Measurements from ENCODE around the gene VCL. TPM values are rescaled to one million over a fixed set of nuclear protein-coding genes. Genes with fewer than 3 reads are reported as not detected.
"Not testable (repeated sequence)": the region's sequence is repeated elsewhere in the genome, so short reads cannot be mapped to it uniquely, and the experiment has no call there.

Gene VCL
- total RNA-seq (ENCODE audit: insufficient read depth, low replicate concordance), result 410 TPM

DNA sequence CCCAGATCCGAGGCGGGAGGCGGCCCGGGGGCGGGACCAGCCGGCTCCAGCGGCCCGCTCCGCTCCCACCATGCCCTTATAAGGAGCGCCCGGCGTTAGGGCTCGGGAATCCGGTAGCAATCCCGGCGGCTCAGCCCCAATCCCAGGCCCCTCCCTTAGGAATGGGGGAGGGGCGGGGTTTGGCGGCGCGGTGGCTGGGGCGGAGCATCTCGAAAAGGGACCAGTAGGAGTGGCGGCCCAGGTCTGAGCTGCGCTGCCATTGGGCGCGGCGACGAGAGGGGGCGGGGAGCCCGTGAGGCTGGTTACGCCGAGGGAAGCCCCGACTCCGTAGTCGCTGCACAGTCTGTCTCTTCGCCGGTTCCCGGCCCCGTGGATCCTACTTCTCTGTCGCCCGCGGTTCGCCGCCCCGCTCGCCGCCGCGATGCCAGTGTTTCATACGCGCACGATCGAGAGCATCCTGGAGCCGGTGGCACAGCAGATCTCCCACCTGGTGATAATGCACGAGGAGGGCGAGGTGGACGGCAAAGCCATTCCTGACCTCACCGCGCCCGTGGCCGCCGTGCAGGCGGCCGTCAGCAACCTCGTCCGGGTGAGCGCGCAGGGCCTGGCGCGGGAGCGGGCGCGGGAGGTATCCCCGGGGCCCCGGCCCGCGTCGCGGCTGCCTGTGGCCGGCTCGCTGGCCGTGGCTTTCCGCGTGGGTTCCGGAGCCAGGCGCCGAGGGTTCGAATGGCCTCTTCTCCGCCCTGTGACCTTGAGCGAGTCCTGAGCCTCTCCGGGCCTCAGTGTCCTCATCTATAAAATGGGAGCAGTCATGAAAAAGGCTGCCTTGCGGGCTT, at the start of gene VCL:
Gene VCL (plus strand): TSS at position 330 of the 836 bp plus-strand sequence. CDS start 92 bp downstream, at position 422.
- peak; percentile 99 for DNase-seq (ENCODE audit: low spot score)

DNA sequence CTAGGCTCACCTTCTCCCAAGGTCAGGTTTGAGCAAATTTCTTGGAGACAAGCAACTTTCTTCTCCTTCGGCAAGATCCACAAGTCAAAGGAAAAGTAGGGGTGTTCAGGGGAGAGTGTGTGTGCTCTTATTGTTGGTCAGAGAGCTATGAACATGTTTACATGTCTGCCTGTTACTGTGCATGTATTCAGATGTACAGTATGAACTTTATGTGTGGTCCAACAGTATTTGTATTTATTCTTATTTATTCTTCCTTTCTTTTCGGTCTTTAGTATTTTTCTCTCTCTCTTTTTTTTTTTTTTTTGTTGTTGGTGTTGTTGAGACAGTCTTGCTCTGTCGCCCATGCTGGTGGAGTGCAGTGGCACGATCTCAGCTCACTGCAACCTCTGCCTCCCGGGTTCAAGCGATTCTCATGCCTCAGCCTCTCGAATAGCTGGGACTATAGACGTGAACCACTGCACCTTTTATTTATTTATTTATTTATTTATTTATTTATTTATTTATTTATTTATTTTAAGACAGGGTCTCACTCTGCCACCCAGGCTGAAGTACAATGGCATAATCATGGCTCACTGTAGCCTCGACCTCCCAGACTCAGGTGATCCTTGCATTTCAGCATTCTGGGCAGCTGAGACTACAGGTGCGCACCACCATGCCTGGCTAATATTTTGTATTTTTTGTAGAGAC, 48.8 kb upstream of the VCL start:
- no peak for DNase-seq (ENCODE audit: low spot score)

DNA sequence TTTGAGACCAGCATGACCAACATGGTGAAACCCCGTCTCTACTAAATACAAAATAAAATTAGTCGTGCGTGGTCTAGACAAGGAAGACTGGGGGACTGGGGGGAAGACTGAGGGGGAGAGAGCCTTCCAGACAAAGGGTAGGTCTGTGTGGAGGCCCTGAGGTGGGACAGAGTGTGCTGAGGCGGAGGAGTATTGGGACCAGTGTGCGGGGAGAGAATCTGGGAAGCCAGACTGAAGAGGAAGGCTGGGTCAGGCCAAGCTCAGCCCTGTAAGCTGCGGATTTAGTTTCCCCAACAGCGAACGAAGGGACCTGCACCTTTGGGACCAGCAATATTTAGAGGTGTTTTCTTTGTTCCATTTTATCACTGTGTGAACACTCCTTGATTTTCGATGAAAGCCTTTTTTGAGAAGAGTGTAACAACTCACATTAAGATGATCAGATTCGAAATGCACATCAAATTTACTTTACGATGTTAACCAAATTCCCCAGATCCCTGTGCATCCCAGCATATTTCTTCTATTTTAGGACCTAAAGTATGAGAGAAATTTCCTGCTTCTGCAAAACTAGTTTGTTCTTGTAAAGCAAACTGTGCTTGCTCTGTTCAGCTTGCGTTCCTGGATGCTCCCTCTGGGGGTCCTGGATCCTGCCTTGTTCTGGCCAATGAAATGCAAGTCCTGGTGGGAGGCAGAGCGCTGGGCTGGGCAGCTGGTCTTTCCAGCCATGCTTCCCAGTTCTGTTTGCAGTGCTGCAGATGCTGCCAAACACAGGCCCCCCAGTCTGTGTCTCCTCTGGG, 47.6 kb upstream of the VCL start:
- peak; percentile 72 for DNase-seq (ENCODE audit: low spot score)

DNA sequence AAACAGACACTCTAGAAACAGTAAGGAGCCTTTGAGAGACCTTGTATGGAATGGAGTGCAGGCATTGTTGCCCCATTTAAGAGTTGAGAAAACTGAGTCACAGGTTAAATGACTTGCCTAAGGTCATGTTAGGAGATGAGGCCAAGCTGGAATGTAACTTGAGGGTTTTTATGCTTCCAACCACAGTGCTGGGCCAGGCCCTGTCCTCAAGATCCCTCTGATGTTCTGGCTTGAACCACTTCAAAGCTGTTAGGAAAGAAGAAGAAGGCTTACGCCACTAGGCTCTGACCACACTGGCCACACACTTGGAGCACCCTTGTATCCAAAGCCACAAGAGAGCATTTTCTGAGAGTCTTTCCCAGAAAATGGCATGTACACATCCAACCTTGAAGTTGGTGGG, 44.3 kb upstream of the VCL start:
- DNase-seq (ENCODE audit: low spot score), result no peak

DNA sequence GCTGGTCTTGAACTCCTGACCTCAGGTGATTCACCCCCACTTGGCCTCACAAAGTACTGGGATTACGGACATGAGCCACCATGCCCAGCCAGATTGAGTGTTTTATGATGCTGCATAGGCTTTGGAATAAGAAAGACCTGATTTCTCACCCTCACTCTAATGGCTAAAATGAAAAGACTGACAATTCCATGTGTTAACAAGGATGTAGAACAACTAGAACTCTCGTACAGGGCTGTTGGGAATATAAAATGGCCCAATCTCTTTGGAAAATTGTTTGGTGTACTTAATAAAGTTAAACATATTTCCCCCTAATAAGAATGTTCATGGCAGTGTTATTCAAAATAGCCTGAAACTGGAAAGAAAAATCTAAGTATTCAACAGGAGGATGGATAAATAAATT, 43.2 kb upstream of the VCL start:
- no peak for DNase-seq (ENCODE audit: low spot score)

DNA sequence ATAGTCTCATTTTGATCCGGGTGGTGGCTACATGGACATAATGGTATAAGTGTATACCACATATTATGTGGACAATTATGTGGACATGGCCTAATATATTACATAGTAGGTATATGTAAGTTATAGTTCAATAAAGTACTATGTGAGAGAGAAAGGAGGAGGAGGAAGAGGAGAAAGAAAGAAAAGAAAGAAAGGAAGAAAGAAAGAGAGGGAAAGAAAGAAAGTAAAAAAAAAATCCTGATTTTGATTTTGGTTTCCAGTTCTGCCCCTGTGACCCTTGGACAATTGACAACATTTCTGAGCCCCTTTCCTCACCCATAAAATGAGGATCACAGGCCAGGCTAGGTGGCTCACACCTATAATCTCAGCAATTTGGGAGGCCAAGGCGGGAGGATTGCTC, 42.2 kb upstream of the VCL start:
- DNase-seq (ENCODE audit: low spot score), result no peak

DNA sequence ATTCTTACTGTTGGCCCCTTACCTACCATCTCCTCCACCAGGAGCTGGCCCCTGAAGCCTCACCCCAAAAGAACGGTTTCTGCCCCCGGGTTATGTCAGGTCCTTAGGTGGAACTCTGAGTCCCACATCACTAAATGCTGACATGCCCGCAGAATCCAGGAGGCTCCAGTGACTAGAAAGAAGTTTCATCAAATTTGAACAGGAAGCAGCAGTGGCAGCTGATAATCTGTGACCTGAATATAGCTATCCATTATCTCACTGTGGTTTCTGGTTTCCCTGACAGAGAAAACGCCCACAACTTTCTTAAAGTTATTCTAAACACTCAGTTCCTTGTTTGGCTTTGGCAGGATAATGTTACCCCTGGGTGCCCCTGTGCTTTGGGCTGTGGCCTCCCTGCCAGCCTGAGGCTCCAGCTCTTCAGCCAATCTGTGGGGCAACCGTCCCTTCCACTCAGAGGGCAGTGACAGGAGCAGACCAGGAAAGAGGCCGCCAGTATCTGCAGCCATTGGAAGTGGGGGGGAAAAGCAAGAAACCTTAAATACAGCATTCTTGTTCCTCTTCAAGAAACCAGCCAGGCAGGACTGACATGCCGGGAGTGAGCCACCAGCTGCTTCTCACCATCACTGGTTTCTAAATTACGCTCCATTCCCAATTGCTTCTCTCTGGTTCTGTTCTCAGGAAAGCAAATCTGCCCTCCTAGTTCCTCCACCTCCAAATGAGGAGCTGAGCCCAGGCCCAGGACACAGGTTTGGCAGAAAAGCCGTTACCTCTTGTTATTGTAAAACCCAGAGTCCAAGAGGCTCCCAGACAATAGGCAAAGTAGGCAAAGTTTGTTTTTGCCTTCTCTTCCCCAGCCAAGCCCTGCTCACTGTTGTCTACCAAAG, 41.2 kb upstream of the VCL start:
- DNase-seq (ENCODE audit: low spot score), result peak; percentile 84

DNA sequence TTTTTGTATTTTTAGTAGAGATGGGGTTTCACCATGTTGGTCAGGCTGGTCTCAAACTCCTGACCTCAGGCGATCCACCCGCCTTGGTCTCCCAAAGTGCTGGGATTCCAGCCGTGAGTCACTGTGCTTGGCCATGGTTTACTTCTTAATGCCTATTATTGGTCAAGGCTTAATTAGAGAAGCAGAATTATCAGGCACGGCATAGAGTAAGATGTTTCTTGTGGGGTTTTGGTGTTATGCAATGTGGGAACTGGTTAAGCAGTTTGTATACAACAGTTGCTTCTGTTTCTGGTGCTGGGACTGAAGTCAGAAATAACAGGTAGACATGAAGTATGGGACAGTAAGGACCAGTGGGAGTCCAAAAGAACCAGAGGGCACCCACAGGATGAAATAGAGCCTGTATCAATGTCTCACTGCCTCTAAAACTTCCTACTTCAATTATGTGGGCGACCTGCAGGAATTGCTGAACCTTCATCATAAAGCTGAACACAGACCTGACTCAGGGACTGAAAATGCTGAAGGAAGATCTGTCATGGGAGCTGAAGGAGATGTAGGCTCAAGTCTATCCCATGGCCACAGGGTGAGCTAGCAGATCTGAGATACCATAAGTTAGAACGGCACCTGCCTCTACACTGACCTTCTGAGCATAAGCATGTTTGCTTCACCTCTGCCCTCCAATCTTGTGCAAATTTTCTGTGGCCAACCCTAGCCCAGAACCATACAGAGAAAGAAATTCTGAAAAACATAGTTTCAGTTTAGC, 38.3 kb upstream of the VCL start:
- DNase-seq (ENCODE audit: low spot score), result no peak

DNA sequence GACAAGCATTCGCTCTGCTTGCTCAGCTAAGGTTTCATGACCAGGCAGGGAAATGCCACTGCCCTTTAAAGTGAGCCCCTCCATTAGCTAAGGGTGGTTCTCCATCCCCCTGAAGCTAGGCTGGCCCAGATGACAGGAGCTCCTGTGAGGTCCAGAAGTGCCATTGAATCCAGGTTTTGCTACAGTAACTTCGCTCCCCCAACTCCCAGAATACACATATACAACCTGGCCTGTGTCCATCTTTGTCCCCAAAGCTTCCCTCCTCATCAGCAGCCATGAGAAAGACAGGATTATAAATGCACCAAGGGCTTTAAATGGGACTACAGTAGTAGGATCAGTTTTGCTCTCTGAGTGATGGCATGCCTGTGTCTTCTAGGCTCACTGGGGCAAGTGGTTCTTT, 35.5 kb upstream of the VCL start:
- no peak for DNase-seq (ENCODE audit: low spot score)

DNA sequence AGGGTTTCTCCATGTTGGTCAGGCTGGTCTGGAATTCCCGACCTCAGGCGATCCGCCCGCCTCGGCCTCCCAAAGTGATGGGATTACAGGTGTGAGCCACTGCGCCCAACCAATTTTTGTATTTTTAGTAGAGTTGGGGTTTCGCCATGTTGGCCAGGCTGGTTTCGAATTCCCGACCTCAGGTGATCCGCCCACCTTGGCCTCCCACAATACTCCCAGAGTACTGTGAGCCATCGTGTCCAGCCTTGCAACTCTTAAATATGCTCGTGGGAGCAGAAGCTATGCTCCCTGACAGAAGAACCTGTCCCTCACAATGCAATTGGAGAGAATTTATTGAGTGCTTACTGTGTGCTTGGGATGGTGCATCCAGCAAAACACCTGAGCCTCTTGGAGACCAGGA, 34.4 kb upstream of the VCL start:
- not testable (repeated sequence) for DNase-seq (ENCODE audit: low spot score)

DNA sequence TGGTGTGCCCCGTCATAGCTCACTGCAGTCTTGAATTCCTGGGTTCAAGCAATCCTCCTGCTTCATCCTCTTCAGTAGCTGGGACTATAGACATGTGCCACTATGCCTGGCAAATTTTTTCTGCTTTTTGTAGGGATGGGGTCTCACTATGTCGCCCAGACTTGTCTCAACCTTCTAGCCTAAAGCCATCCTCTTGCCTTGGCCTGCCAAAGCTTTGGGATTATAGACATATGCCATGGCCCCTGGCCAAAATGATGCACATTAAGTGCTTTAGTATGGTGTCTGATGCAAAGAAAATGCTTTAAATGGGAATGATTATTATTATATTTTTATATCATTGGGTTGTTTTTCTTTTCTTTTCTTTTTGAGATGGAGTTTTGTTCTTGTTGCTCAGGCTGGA, 33.2 kb upstream of the VCL start:
- no peak for DNase-seq (ENCODE audit: low spot score)

DNA sequence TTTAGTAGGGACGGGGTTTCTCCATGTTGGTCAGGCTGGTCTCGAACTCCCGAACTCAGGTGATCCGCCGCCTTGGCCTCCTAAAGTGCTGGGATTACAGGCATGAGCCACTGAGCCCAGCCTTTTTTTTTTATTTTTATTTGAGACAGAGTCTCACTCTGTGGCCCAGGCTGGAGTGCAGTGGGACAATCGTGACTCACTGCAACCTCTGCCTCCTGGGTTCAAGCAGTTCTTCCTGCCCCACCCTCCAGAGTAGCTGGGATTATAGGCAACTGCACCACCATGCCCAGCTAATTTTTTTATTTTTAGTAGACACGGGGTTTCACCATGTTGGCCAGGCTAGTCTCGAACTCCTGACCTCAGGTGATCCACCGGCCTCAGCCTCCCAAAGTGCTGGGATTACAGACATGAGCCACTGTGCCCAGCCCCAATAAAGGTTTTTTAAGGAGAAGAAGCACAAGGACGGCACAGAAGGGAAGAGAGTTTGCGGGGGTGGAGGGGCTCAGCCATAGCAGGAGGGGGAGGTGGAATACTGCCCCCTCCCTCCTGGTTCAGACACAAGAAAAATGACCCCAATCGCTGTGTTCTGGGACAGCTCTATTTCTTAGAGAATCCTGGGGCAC, 32.5 kb upstream of the VCL start:
- DNase-seq (ENCODE audit: low spot score), result not testable (repeated sequence)

DNA sequence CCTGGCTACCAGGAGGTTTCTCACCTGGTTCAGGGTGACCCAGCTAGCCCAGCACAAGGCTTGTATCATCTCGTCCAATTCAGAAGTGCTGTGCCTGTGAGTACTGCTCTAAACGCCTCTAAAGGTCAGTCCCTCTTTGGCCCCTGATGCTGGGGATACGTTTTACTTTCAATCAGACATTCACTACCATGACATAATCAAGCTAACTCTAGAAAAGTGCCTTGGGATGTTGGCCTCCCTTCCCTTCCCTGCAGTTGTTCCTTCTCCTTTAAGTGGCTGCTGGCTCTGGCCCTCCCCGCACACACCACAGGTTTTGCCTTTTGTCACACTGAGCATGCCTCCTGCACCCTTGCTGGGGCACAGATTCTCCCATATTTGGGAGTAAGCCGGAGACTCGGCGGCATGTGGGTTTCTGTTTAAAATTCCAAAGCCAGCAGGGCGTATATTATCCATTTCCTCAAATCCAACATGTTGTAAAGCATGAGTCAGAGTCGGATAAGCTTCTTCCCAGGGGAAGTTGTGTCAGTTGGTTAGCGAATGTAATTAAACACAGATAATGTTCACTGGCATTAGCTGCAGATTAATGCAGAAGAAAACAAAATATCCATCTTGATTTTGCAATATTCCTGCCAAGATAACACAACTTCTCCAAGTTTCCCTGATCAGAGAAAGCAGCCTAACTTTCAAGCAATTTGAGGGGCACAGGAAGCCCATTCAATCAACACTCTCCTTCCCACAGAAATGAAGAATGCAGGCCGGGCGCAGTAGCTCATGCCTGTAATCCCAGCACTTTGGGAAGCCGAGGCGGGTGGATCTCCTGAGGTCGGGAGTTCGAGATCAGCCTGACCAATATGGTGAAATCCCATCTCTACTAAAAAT, 31.8 kb upstream of the VCL start:
- DNase-seq (ENCODE audit: low spot score), result peak; percentile 98

DNA sequence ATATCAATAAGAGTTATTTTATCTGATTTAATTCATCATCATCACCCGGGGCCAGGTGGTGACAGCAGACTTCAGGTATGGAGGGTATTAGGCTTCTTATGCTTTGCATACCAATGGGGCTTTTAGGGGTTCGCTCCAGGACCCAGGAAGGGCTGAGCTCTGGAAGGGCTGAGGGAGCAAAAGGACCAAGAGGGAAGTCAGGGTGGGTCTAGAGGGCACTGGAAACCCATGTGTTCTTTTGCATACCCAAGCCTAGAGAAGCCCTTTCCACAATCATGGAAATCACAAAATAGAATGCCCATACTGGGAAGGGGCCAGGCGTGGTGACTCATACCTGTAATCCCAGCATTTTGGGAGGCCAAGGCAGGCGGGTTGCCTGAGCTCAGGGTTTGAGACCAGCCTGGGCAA, 30.9 kb upstream of the VCL start:
- no peak for DNase-seq (ENCODE audit: low spot score)

DNA sequence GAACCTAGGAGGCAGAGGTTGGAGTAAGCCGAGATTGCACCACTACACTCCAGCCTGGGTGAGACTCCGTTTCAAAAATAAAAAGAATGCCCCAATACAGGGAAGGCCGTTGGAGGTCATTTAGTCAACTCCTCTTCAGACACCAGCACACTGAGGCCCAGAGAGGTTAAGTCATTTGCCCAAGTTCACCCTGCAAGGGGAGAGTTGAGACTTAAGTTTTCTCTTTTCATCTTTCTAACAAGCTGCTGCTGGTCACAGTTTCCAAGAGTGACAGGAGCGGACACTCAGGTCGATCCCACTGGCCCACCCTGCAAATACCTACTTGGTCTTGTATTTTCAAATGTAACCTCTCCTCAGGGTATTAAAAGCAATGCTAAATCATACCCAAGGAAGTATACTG, 30.4 kb upstream of the VCL start:
- DNase-seq (ENCODE audit: low spot score), result no peak

DNA sequence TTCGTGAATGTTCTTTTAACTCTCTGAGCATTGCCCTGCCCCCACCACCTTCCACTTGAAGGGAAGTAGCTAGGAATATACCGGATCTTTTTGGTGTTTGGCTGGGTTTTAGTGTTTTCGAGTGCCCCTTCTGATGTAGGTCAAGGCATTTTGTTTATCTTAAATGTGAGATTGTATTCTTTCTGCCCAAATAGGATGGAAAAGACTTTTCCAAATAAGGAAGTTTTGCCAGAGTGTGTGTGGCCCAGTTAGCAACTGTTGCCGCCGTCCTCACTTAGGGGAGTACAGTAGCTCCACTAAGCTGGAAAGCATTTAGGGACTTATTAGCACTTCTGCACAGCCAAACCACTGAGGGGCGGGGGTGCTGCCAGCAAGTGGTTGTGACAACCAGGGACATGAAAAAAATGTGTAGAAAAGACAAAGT, 29.8 kb upstream of the VCL start:
- DNase-seq (ENCODE audit: low spot score), result peak; percentile 59

DNA sequence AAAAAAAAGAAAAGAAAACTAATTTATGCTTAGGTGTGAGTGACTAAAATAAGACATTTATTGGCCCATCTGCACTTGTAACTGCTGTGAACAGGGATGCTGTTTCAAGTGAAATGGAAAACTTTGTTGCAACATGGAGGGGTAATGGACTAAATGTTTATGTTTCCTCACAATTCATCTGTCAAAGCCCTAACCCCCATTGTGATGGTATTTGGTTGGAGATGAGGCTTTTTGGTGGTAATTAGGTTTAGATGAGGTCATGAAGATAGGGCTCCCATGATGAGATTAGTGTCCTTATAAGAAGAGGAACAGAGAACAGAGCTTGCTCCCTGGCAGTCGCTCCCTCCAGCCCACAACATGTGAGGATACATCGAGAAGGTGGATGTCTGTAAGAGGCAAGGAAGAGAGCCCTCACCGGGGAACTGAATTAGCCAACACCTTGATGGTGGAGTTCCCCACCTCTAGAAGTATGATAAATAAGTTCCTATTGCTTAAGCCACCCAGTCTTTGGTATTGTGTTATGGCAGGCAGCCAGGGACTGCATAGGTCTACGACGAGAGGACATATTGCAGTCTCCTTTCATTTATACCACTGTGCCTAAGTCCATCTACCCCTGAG, 28.6 kb upstream of the VCL start:
- no peak for DNase-seq (ENCODE audit: low spot score)

DNA sequence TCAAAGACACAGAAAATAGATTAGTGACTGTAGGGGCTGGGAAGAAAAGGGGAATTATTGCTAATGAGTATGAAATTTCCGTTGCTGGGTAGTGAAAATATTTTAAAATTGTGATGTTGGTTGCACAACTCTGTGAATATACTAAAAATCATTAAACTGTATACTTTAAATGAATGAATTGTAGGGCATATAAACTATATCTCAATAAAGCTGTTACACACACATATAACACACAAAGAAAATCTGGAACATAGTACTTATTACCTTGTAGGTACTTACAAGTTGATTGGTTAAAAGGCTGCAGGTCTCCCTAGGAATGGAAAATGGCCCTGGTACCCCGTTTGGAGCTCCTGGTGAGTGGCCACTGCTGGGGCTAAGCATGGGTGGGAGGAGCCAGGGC, 27.1 kb upstream of the VCL start:
- DNase-seq (ENCODE audit: low spot score), result no peak

Measured in umbilical cord (tissue), 2 donors.